Neural progenitor cell (in vitro differentiated cells): ENCODE data around the gene RNF187. TPM values are rescaled to one million over a fixed set of nuclear protein-coding genes. Genes with fewer than 3 reads are reported as not detected.

Source experiments
- DNase-seq: peaks from one replicate; pipeline ENCODE4 v3.0.0-alpha.2; 2016; ENCODE audit warnings: low spot score
- H2AFZ ChIP-seq: fragments of 200-600 bp; sonication (generic); replicated peaks from 2 replicates; pipeline ENCODE4 v1.6.1; 2016; ENCODE audit warnings: antibody characterized with exemption
- H3F3A ChIP-seq: fragments of 200-600 bp; sonication (generic); 2 replicates; pipeline ENCODE4 v1.6.1; 2016; ENCODE audit warnings: antibody characterized with exemption, low read depth
- H3K27ac ChIP-seq: fragments of 200-600 bp; sonication (generic); 2 replicates; pipeline ENCODE4 v1.5.1; 2016; ENCODE audit warnings: mild to moderate bottlenecking
- H3K27me3 ChIP-seq: fragments of 200-600 bp; sonication (generic); 2 replicates; pipeline ENCODE4 v1.6.1; 2016; ENCODE audit warnings: mild to moderate bottlenecking, moderate library complexity
- H3K36me3 ChIP-seq: fragments of 200-600 bp; sonication (generic); 2 replicates; pipeline ENCODE4 v1.5.1; 2016
- H3K4me1 ChIP-seq: fragments of 200-600 bp; sonication (generic); 2 replicates; pipeline ENCODE4 v1.6.1; 2016; ENCODE audit warnings: mixed run types
- H3K4me2 ChIP-seq: fragments of 200-600 bp; sonication (generic); 2 replicates; pipeline ENCODE4 v1.6.1; 2016
- H3K4me3 ChIP-seq: fragments of 200-600 bp; sonication (generic); 2 replicates; pipeline ENCODE4 v1.5.1; 2016
- H3K79me2 ChIP-seq: fragments of 200-600 bp; sonication (generic); 2 replicates; pipeline ENCODE4 v1.6.1; 2016; ENCODE audit warnings: low read depth
- H3K9ac ChIP-seq: fragments of 200-600 bp; sonication (generic); 2 replicates; pipeline ENCODE4 v1.6.1; 2016
- H3K9me3 ChIP-seq: fragments of 200-600 bp; sonication (generic); 2 replicates; pipeline ENCODE4 v1.5.1; 2016; ENCODE audit warnings: low read depth
- H4K20me1 ChIP-seq: fragments of 200-600 bp; sonication (generic); 2 replicates; pipeline ENCODE4 v1.6.1; 2016; ENCODE audit warnings: low read depth
- H3K27ac Mint-ChIP-seq: 3 replicates; pipeline ENCODE4 v1.8.0; 2021; ENCODE audit warnings: mixed read lengths
- H3K27me3 Mint-ChIP-seq: 2 replicates; pipeline ENCODE4 v1.8.0; 2022; ENCODE audit warnings: low read depth, mild to moderate bottlenecking, inconsistent platforms, moderate library complexity, mixed read lengths; ENCODE audit not compliant: insufficient read depth
- H3K36me3 Mint-ChIP-seq: 3 replicates; pipeline ENCODE4 v1.8.0; 2021; ENCODE audit warnings: mixed read lengths
- H3K4me1 Mint-ChIP-seq: 3 replicates; pipeline ENCODE4 v1.8.0; 2021; ENCODE audit warnings: mixed read lengths
- H3K4me3 Mint-ChIP-seq: 3 replicates; pipeline ENCODE4 v1.8.0; 2021; ENCODE audit warnings: mild to moderate bottlenecking, moderate library complexity, mixed read lengths
- H3K9me3 Mint-ChIP-seq: 3 replicates; pipeline ENCODE4 v1.8.0; 2020; ENCODE audit warnings: mixed read lengths
- CTCF ChIP-seq: fragments of 200-600 bp; sonication (generic); IDR thresholded peaks from 2 replicates; pipeline ENCODE4 v1.5.1; 2017; ENCODE audit warnings: antibody characterized with exemption, mild to moderate bottlenecking
- EZH2 ChIP-seq: fragments of 200-600 bp; sonication (generic); IDR thresholded peaks from 2 replicates; pipeline ENCODE4 v1.6.1; 2017; ENCODE audit warnings: antibody characterized with exemption, mild to moderate bottlenecking, moderate library complexity
- EZH2phosphoT487 ChIP-seq: fragments of 200-600 bp; sonication (generic); IDR thresholded peaks from 2 replicates; pipeline ENCODE4 v1.6.1; 2017; ENCODE audit warnings: antibody characterized with exemption
- total RNA-seq: library from RNA; depleted of rRNA; stranded (reverse); fragments of >200 nt; gene quantifications from 2 replicates; pipeline ENCODE4 v1.2.3, GENCODE V29; 2015; ENCODE audit warnings: low replicate concordance

The RNF187 gene
- total RNA-seq, 1 donor from 2014 or later: 16.1 TPM

- H3K36me3 Mint-ChIP-seq: peaks cover 21% of the 10 kb centered on the region
- no peaks in the 10 kb centered on the region for H3K9me3 Mint-ChIP-seq
- no peak overlapping the region for H3K27ac Mint-ChIP-seq
- peaks cover 7% of the 10 kb centered on the region for H3K27me3 Mint-ChIP-seq
- Histone ChIP-seq H4K20me1 (peaks cover 19% of the 10 kb centered on the region), H2AFZ (no peak overlapping the region), H3F3A (peaks cover 6% of the 10 kb centered on the region), H3K4me3 (no peak overlapping the region), H3K79me2 (peaks cover 6% of the 10 kb centered on the region), H3K9ac (no peak overlapping the region), H3K4me1 (peaks cover 8% of the 10 kb centered on the region), H3K4me2 (no peak overlapping the region), H3K9me3 (no peaks in the 10 kb centered on the region), H3K27ac (no peak overlapping the region), H3K36me3 (no peaks in the 10 kb centered on the region), H3K27me3 (no peaks in the 10 kb centered on the region)
- TF ChIP-seq CTCF: no peak
- no peak for TF ChIP-seq EZH2phosphoT487
- no peak for TF ChIP-seq EZH2
- no peak for DNase-seq
- H3K4me3 Mint-ChIP-seq: no peak overlapping the region
- H3K4me1 Mint-ChIP-seq: peaks cover 14% of the 10 kb centered on the region
Observed at GRCh38 chr1:228490120-228491078, 3.2 kb downstream of the RNF187 start.

- H2AFZ ChIP-seq: no peak overlapping the region
- Mint-ChIP-seq H3K27me3 (peaks cover 9% of the 10 kb centered on the region), H3K36me3 (peaks cover 28% of the 10 kb centered on the region), H3K4me1 (peaks cover 13% of the 10 kb centered on the region), H3K9me3 (no peaks in the 10 kb centered on the region), H3K4me3 (no peak overlapping the region), H3K27ac (no peak overlapping the region)
- H3K36me3 ChIP-seq: no peaks in the 10 kb centered on the region
- no peak overlapping the region for H3K4me2 ChIP-seq
- H3K9ac ChIP-seq: no peak overlapping the region
- TF ChIP-seq EZH2 (no peak), EZH2phosphoT487 (no peak), CTCF (no peak)
- peaks cover 5% of the 10 kb centered on the region for H3K4me1 ChIP-seq
- H4K20me1 ChIP-seq: peaks cover 13% of the 10 kb centered on the region
- DNase-seq: no peak
- no peak overlapping the region for H3K4me3 ChIP-seq
- no peaks in the 10 kb centered on the region for H3F3A ChIP-seq
- H3K27me3 ChIP-seq: no peaks in the 10 kb centered on the region
- no peaks in the 10 kb centered on the region for H3K9me3 ChIP-seq
- H3K27ac ChIP-seq: no peak overlapping the region
- no peaks in the 10 kb centered on the region for H3K79me2 ChIP-seq
Observed at GRCh38 chr1:228493141-228494043, 6.2 kb downstream of the RNF187 start.

GRCh38 chr1:228494044-228494353 is 6.8 kb downstream of the RNF187 start:
- H3K4me2 ChIP-seq: no peak overlapping the region
- no peaks in the 10 kb centered on the region for H3K79me2 ChIP-seq
- no peaks in the 10 kb centered on the region for H3K9me3 ChIP-seq
- no peaks in the 10 kb centered on the region for H3K27me3 ChIP-seq
- no peaks in the 10 kb centered on the region for H3K4me1 ChIP-seq
- H3K36me3 ChIP-seq: no peaks in the 10 kb centered on the region
- DNase-seq: no peak
- H4K20me1 ChIP-seq: peaks cover 7% of the 10 kb centered on the region
- Mint-ChIP-seq H3K4me3 (no peak overlapping the region), H3K27me3 (peaks cover 9% of the 10 kb centered on the region), H3K36me3 (peaks cover 28% of the 10 kb centered on the region), H3K27ac (no peak overlapping the region), H3K4me1 (peaks cover 7% of the 10 kb centered on the region), H3K9me3 (no peaks in the 10 kb centered on the region)
- no peak overlapping the region for H3K27ac ChIP-seq
- H3K9ac ChIP-seq: no peak overlapping the region
- H2AFZ ChIP-seq: no peak overlapping the region
- H3F3A ChIP-seq: no peaks in the 10 kb centered on the region
- no peak for TF ChIP-seq EZH2phosphoT487
- H3K4me3 ChIP-seq: no peak overlapping the region
